Kidney glomerular epithelial cell (primary cell): ENCODE results near the gene AFAP1.
A peak's percentile ranks its signal among the peaks of the same experiment; 100 is the strongest.

Experiments
- DNase-seq: peaks from one replicate; lab custom pipeline; 2025; lab: John Stamatoyannopoulos, UW

Gene AFAP1

GRCh38 chr4:7910952-7911578, 28.6 kb downstream of the AFAP1 start:
- DNase-seq, result no peak

DNA sequence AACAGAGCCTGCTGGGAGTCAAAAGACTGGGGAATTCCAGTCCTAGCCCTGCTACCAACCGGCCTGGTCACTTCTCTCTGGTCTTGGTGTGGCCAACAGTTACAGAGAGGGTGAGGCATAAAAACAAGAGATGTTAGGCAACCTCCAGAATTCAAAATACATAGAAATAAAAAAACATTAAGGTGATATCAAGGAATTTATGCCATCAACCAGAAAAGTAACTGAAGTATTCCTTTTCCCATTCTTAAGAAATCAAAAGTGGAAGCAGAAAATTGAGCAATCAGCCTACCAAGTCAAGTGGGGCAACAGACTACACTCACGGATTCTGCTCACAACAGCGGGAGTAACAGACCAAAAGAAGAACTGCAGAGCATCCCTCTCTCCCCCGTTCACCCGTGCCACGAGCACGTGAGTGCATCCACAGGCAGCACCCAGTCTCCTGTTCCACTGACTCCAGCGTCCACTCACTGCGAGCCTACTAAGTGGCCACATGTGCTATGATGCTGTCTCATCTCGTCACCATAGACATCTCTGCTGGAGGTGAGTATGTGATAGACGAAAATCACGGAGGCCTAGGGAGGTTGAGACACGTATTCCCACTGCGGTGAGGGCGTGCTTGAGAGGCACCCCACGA, 29.3 kb downstream of the AFAP1 start:
- no peak for DNase-seq

- no peak for DNase-seq
Measured at GRCh38 chr4:7909463-7910262, 30.0 kb downstream of the AFAP1 start.

- DNase-seq, result no peak
Measured at GRCh38 chr4:7908668-7909067, 31.0 kb downstream of the AFAP1 start.

DNA sequence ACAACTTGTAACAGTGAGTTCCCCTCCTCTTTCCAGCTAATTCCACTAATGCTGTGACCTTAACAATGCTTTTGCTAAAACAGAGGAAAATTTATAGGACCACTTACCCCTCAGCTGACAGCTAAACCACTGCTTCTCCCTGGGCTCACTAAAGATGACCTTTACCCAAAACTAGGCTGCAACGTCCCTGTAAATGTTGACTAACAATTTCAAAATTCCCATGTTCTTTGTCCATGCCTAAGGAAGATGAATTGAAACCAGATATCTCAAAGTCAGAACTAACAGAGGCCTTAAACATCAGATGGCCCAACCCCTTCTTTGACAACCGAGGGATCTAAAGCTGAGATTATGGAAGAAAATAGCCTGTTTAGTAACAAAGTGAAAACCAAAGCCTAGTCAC, 32.5 kb downstream of the AFAP1 start:
- no peak for DNase-seq

- DNase-seq, result no peak
Measured at GRCh38 chr4:7906171-7906701, 33.4 kb downstream of the AFAP1 start.

DNA sequence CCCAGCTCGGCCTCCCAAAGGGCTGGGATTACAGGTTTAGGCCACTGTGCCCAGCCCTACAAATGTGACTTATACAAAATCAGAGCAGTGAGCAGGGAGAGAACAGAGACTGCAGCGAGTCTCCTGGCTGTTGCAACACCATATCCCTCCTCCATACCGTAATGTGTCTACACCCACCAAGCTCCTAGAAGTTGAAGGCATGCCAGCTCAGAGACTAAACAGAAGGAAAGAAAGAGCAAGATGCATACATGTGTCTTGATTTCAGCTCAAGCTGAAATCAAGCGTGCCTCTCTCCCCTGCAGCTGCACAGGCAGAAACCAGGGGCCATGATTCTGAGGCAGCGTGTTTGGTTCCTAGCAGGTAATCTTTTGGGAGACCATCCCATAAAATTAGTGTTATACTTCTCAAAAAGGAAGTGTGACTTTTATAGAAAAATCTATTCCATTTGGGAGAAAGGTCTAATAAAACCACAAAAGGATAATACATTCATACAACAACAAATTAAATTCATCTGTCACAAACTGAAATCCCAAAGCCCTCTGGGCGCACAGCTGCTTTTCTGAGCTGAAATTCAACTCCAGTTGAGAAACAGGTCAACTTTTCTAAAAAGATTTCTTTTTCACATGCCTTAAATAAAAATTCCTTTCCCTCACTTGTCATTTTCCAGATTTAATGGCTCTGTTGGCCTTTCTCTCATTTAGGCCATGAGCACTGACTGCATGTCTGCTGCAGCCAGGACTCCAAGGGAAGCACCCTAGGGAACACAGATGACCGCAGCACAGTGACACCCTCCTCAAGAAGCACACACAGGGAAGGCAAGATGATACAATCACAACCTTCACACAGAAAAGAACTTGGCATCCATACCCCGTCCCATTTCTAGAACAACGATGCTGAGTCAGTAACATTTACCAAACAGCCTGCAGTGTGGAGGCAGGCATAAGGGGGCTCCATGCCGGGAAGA, 34.4 kb downstream of the AFAP1 start:
- peak; percentile 23 for DNase-seq

DNA sequence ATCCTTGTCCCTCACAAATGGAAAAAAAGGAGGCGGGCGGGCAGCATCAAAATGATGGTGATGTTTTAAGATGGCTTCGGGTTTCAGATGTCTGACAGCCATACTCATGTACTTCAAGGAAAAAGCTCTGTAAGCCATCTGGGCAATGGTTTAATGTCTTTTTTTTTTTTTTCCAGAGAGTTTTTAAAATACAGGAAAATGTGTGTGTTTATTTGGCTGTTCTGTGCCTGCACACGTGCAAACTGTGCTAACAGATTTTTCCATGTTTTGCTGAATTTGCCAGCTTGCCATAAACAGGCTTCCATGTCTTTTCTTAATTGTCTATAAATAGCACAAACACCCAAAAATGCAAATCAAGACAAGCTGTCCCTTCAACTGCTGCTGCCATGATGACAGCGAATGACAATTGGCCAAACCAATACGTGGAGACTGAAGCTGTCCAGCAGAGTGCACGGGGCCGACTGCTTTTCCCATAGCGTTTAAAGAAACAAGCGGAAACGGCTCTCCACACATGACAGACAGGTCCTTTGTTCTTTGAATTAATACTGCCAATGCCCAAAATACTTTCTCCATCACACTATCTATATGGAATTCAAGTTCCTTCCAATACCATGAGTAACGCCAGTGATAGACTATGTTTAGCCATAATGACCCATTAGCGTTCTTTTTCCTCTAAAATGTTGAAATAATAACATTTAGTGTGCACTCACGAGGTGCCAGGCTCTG, 35.7 kb downstream of the AFAP1 start:
- DNase-seq, result no peak

- DNase-seq, result no peak
Measured at GRCh38 chr4:7902826-7903225, 36.8 kb downstream of the AFAP1 start.

DNA sequence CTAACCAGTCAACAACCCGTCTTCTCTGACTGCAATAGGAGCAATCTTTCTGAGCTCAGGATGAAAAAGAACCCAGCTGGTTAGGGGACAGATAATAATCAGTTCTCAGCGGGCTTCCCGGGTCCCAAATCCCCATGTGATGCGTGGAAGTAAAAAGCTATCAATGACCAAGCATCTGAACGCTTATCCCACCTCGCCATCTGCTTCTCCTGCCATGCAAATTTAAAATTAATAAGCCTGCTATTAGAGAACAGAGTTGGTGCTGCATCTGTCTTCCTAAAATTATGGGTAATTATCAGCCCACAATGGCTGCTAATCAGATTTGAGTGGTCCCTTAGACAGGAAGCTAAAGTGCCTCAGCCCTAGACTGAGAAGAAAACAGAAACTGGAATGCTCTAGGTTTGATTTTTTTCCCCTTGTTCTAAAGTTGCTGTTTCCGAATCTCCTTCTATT, 37.5 kb downstream of the AFAP1 start:
- no peak for DNase-seq

GRCh38 chr4:7901311-7901885, 38.3 kb downstream of the AFAP1 start:
- no peak for DNase-seq

- no peak for DNase-seq
Measured at GRCh38 chr4:7900334-7900909, 39.2 kb downstream of the AFAP1 start.

- no peak for DNase-seq
Measured at GRCh38 chr4:7899184-7899869, 40.3 kb downstream of the AFAP1 start.

- DNase-seq, result no peak
Measured at GRCh38 chr4:7898385-7898784, 41.3 kb downstream of the AFAP1 start.

- no peak for DNase-seq
Measured at GRCh38 chr4:7897811-7898210, 41.9 kb downstream of the AFAP1 start.

DNA sequence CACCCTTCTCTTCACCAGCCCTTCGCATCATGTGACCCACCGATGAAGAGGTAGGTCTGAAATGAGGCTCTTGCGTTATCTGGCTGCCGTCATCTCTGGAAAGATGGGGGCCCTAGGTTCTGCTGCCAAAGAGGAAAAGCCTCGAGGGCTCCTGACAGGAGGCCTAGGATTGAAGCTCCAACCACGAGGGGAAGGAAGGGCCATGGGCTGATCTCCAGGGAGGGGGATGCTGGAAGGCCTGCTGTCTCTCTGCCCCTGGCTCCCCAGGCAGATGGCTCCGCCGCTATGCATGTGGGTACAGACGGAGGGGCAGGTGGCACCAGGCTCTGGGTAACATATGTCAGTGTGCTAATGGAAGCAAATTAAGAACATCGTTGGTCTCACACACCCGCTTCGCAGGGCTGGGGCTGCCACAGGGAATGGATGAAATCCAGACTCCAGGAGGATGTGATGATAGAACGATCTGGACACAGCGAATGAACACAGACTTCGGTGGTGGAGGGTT, 44.9 kb downstream of the AFAP1 start:
- no peak for DNase-seq

DNA sequence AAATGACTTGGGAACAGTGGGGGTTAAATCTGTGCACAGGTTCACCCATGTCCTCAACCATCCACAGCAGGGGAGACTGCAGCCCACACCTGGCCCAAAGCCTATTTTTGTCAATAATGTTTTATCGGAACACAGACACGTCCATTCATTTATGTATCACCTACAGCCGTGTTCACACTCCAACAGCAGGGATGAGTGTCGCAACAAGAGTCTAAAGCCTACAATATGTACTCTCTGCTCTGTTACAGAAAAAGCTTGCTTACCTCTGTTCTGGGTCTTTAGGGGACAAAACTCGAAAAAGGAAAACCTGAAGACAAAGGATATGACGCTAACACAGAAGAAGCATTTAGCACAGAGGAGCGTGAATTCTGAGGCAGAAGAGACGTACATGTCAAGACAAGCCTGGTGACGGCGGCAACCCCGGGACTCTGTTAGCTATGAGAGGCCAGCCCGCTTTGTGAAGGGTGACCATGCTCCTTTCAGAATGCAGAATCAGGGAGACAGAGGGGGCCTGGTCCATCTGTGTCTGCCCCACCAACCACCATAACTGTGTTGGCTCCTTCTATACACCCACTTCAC, 45.5 kb downstream of the AFAP1 start:
- DNase-seq, result no peak

GRCh38 chr4:7893539-7893938, 46.1 kb downstream of the AFAP1 start:
- DNase-seq, result no peak
